Activated naive CD4-positive, alpha-beta T cell treated with anti-CD3 and anti-CD28 coated beads, Interleukin-2, amount 50 U/mL, for 72 hours (primary cell): ENCODE data around the gene NR6A1. TPM values are rescaled to one million over a fixed set of nuclear protein-coding genes. Genes with fewer than 3 reads are reported as not detected.

Source experiments
- ATAC-seq, 2 donors: fragments of 150-1000 bp; cut with Tn5 transposase; 2 replicates each; pipeline ENCODE4 v1.10.0; 2021; ENCODE audit warnings: mild to moderate bottlenecking in 2 of 2, moderate library complexity in 2 of 2
- DNase-seq, 2 donors: peaks; one replicate each; pipeline ENCODE4 v3.0.0; 2021 to 2022; ENCODE audit warnings: low spot score in 2 of 2
- H3K27ac Mint-ChIP-seq, 2 donors: one replicate each; pipeline ENCODE4 v1.8.0; 2022; ENCODE audit warnings: mild to moderate bottlenecking in 2 of 2, mixed read lengths in 2 of 2
- H3K36me3 Mint-ChIP-seq, 2 donors: one replicate each; pipeline ENCODE4 v1.8.0; 2022; ENCODE audit warnings: mixed read lengths in 2 of 2
- H3K9me3 Mint-ChIP-seq, 2 donors: one replicate each; pipeline ENCODE4 v1.8.0; 2022; ENCODE audit warnings: mixed read lengths in 2 of 2
- total RNA-seq, 2 donors: library from RNA; stranded (reverse); gene quantifications; one replicate each; pipeline ENCODE4 v1.2.3, GENCODE V29; 2022

NR6A1 gene
- total RNA-seq, 2 donors from 2014 or later: 0.58 to 0.84 TPM

GRCh38 chr9:124511426-124511840 is 259.7 kb downstream of the NR6A1 start:
- DNase-seq (no peak), ATAC-seq (no peak)
- H3K27ac Mint-ChIP-seq: no peak overlapping the region
- no peaks in the 10 kb centered on the region for H3K9me3 Mint-ChIP-seq
- no peaks in the 10 kb centered on the region for H3K36me3 Mint-ChIP-seq

GRCh38 chr9:124510650-124511425 is 260.3 kb downstream of the NR6A1 start:
- H3K27ac Mint-ChIP-seq: no peak overlapping the region
- no peaks in the 10 kb centered on the region for H3K9me3 Mint-ChIP-seq
- no peaks in the 10 kb centered on the region for H3K36me3 Mint-ChIP-seq
- no peak for DNase-seq
- ATAC-seq: peak in 1 of 2 donors; percentile 30

GRCh38 chr9:124507880-124508423 is 263.2 kb downstream of the NR6A1 start:
- Mint-ChIP-seq H3K36me3 (peaks cover 6 to 7% of the 10 kb centered on the region in 2 donors), H3K27ac (no peak overlapping the region), H3K9me3 (no peaks in the 10 kb centered on the region)
- ATAC-seq: no peak
- DNase-seq: no peak

- ATAC-seq (no peak), DNase-seq (no peak)
- no peaks in the 10 kb centered on the region for H3K9me3 Mint-ChIP-seq
Observed at GRCh38 chr9:124506931-124507879, 263.9 kb downstream of the NR6A1 start, which contains the start of gene NR5A1. Gene NR5A1 (minus strand): TSS chr9:124507399. CDS start chr9:124503395, 4,004 bp downstream.

GRCh38 chr9:124506433-124506832 is 264.7 kb downstream of the NR6A1 start:
- peaks cover 6 to 7% of the 10 kb centered on the region in 2 donors for H3K36me3 Mint-ChIP-seq
- no peak overlapping the region for H3K27ac Mint-ChIP-seq
- no peaks in the 10 kb centered on the region for H3K9me3 Mint-ChIP-seq
- ATAC-seq: no peak
- no peak for DNase-seq

More at GRCh38 chr9:124506931-124507879, 263.9 kb downstream of the NR6A1 start, which contains the start of gene NR5A1:
- no peak within 1 kb of the TSS for H3K27ac Mint-ChIP-seq
- H3K36me3 Mint-ChIP-seq: peaks cover 6 to 7% of the 10 kb centered on the region in 2 donors

- DNase-seq (no peak), ATAC-seq (no peak)
- peaks cover 6 to 7% of the 10 kb centered on the region in 2 donors for H3K36me3 Mint-ChIP-seq
- H3K9me3 Mint-ChIP-seq: no peaks in the 10 kb centered on the region
- H3K27ac Mint-ChIP-seq: no peak overlapping the region
Observed at GRCh38 chr9:124505901-124506346, 265.2 kb downstream of the NR6A1 start.

GRCh38 chr9:124505006-124505900 is 265.9 kb downstream of the NR6A1 start:
- H3K9me3 Mint-ChIP-seq: no peaks in the 10 kb centered on the region
- no peak for DNase-seq
- no peak for ATAC-seq

GRCh38 chr9:124504530-124505005 is 266.5 kb downstream of the NR6A1 start:
- Mint-ChIP-seq H3K27ac (no peak overlapping the region), H3K9me3 (no peaks in the 10 kb centered on the region), H3K36me3 (peaks cover 6 to 7% of the 10 kb centered on the region in 2 donors)
- DNase-seq (no peak), ATAC-seq (no peak)

More at GRCh38 chr9:124505006-124505900, 265.9 kb downstream of the NR6A1 start:
- H3K27ac Mint-ChIP-seq: no peak overlapping the region
- peaks cover 6 to 7% of the 10 kb centered on the region in 2 donors for H3K36me3 Mint-ChIP-seq

- DNase-seq (no peak), ATAC-seq (peak in 1 of 2 donors; percentile 11)
- Mint-ChIP-seq H3K36me3 (peaks cover 6 to 7% of the 10 kb centered on the region in 2 donors), H3K27ac (no peak overlapping the region), H3K9me3 (no peaks in the 10 kb centered on the region)
Observed at GRCh38 chr9:124503713-124504529, 267.2 kb downstream of the NR6A1 start.

- Mint-ChIP-seq H3K36me3 (peaks cover 6 to 7% of the 10 kb centered on the region in 2 donors), H3K9me3 (no peaks in the 10 kb centered on the region), H3K27ac (no peak overlapping the region)
- DNase-seq (no peak), ATAC-seq (no peak)
Observed at GRCh38 chr9:124502711-124503702, 268.1 kb downstream of the NR6A1 start.

GRCh38 chr9:124501771-124502320 is 269.3 kb downstream of the NR6A1 start:
- peaks cover 6 to 7% of the 10 kb centered on the region in 2 donors for H3K36me3 Mint-ChIP-seq

GRCh38 chr9:124500796-124501611 is 270.1 kb downstream of the NR6A1 start:
- Mint-ChIP-seq H3K9me3 (no peaks in the 10 kb centered on the region), H3K36me3 (peaks cover 6 to 7% of the 10 kb centered on the region in 2 donors), H3K27ac (no peak overlapping the region)
- DNase-seq (no peak), ATAC-seq (peak in 1 of 2 donors; percentile 64)

More at GRCh38 chr9:124501771-124502320, 269.3 kb downstream of the NR6A1 start:
- Mint-ChIP-seq H3K9me3 (no peaks in the 10 kb centered on the region), H3K27ac (no peak overlapping the region)
- no peak for ATAC-seq
- no peak for DNase-seq
